WTC11 (cell line): ENCODE results near the gene BNC2. TPM values are rescaled to one million over a fixed set of nuclear protein-coding genes. Genes with fewer than 3 reads are reported as not detected.

Experiments used
- ATAC-seq: fragments of 200-7000 bp; cut with Tn5 transposase; 2 replicates; pipeline ENCODE4 v1.10.0; 2021; ENCODE audit warnings: mild to moderate bottlenecking, moderate library complexity
- CTCF ChIA-PET: fragments of 300-600 bp; sonication (Branson Sonifier 250); formaldehyde crosslinking; loops from one replicate; lab custom pipeline; 2021; ENCODE audit warnings: antibody characterized with exemption; lab: Charles Lee
- POLR2A ChIA-PET: fragments of 350-600 bp; sonication (Branson Sonifier 250); formaldehyde crosslinking; loops from one replicate; lab custom pipeline; 2021; ENCODE audit warnings: antibody characterized with exemption; lab: Charles Lee
- DNase-seq: peaks from one replicate; pipeline ENCODE4 v3.0.0; 2021; ENCODE audit warnings: low spot score
- H3K27ac Mint-ChIP-seq: 2 replicates; pipeline ENCODE4 v1.8.0; 2021; ENCODE audit warnings: mixed read lengths
- H3K27me3 Mint-ChIP-seq: 2 replicates; pipeline ENCODE4 v1.8.0; 2021; ENCODE audit warnings: low read depth, mild to moderate bottlenecking, moderate library complexity, mixed read lengths
- H3K36me3 Mint-ChIP-seq: 2 replicates; pipeline ENCODE4 v1.8.0; 2021; ENCODE audit warnings: mixed read lengths
- H3K4me1 Mint-ChIP-seq: 2 replicates; pipeline ENCODE4 v1.8.0; 2022; ENCODE audit warnings: mixed read lengths
- H3K4me3 Mint-ChIP-seq: 2 replicates; pipeline ENCODE4 v1.8.0; 2021; ENCODE audit warnings: mild to moderate bottlenecking, moderate library complexity, mixed read lengths
- H3K9me3 Mint-ChIP-seq: 2 replicates; pipeline ENCODE4 v1.8.0; 2021; ENCODE audit warnings: mixed read lengths
- ELF4 ChIP-seq: sonication (generic); formaldehyde crosslinking; IDR thresholded peaks from 2 replicates; pipeline ENCODE4 v1.8.1; 2022; ENCODE audit warnings: low read depth, mild to moderate bottlenecking, moderate library complexity, missing genetic modification reagents
- ESRRA ChIP-seq: sonication (generic); formaldehyde crosslinking; IDR thresholded peaks from 2 replicates; pipeline ENCODE4 v1.8.1; 2022; ENCODE audit warnings: mild to moderate bottlenecking, missing genetic modification reagents, borderline replicate concordance
- FOXK1 ChIP-seq: sonication (generic); formaldehyde crosslinking; IDR thresholded peaks from 2 replicates; pipeline ENCODE4 v1.8.0; 2022; ENCODE audit warnings: mild to moderate bottlenecking, moderate library complexity, missing genetic modification reagents
- FOXP4 ChIP-seq: sonication (generic); formaldehyde crosslinking; IDR thresholded peaks from 2 replicates; pipeline ENCODE4 v1.8.0; 2022; ENCODE audit warnings: mild to moderate bottlenecking, missing genetic modification reagents
- GRHL2 ChIP-seq: fragments of 250-450 bp; sonication (Bioruptor Pico); IDR thresholded peaks from 2 replicates; pipeline ENCODE4 v1.8.0; 2022; ENCODE audit warnings: mild to moderate bottlenecking, moderate library complexity; ENCODE audit not compliant: insufficient replicate concordance, severe bottlenecking
- GTF2I ChIP-seq: fragments of 250-450 bp; sonication (Bioruptor Pico); conservative IDR thresholded peaks from 2 replicates; pipeline ENCODE4 v1.4.0; 2021; ENCODE audit warnings: mild to moderate bottlenecking
- HMGA2 ChIP-seq: fragments of 250-450 bp; sonication (Bioruptor Pico); IDR thresholded peaks from 2 replicates; pipeline ENCODE4 v1.4.0; 2021; ENCODE audit warnings: mild to moderate bottlenecking, moderate library complexity
- MLX ChIP-seq: sonication (generic); formaldehyde crosslinking; IDR thresholded peaks from 2 replicates; pipeline ENCODE4 v1.8.1; 2023; ENCODE audit warnings: mild to moderate bottlenecking, missing genetic modification reagents, moderate library complexity
- MYBL2 ChIP-seq: sonication (generic); formaldehyde crosslinking; IDR thresholded peaks from 2 replicates; pipeline ENCODE4 v1.8.1; 2023; ENCODE audit warnings: mild to moderate bottlenecking, moderate library complexity, missing genetic modification reagents
- NR2C2 ChIP-seq: sonication (generic); formaldehyde crosslinking; IDR thresholded peaks from 2 replicates; pipeline ENCODE4 v1.8.0; 2022; ENCODE audit warnings: mild to moderate bottlenecking, missing genetic modification reagents
- OVOL2 ChIP-seq: fragments of 250-450 bp; sonication (Bioruptor Pico); IDR thresholded peaks from 2 replicates; pipeline ENCODE4 v1.9.0; 2021; ENCODE audit warnings: mild to moderate bottlenecking, borderline replicate concordance
- PRRX2 ChIP-seq: fragments of 250-450 bp; sonication (Bioruptor Pico); IDR thresholded peaks from 2 replicates; pipeline ENCODE4 v1.8.0; 2021; ENCODE audit warnings: mild to moderate bottlenecking
- SMAD3 ChIP-seq: sonication (generic); formaldehyde crosslinking; IDR thresholded peaks from 2 replicates; pipeline ENCODE4 v1.8.0; 2022; ENCODE audit warnings: missing genetic modification reagents, mild to moderate bottlenecking, borderline replicate concordance
- STAT6 ChIP-seq: sonication (generic); formaldehyde crosslinking; conservative IDR thresholded peaks from 2 replicates; pipeline ENCODE4 v1.8.1; 2023; ENCODE audit warnings: mild to moderate bottlenecking, low read depth, missing genetic modification reagents, moderate library complexity
- TCF7 ChIP-seq: sonication (generic); formaldehyde crosslinking; IDR thresholded peaks from 2 replicates; pipeline ENCODE4 v1.8.0; 2022; ENCODE audit warnings: mild to moderate bottlenecking, low read depth, missing genetic modification reagents, moderate library complexity
- TEAD1 ChIP-seq: sonication (generic); formaldehyde crosslinking; IDR thresholded peaks from 2 replicates; pipeline ENCODE4 v1.8.0; 2022; ENCODE audit warnings: mild to moderate bottlenecking, missing genetic modification reagents
- TEAD4 ChIP-seq: sonication (generic); formaldehyde crosslinking; IDR thresholded peaks from 2 replicates; pipeline ENCODE4 v1.8.0; 2022; ENCODE audit warnings: mild to moderate bottlenecking, missing genetic modification reagents
- USF2 ChIP-seq: sonication (generic); formaldehyde crosslinking; IDR thresholded peaks from 2 replicates; pipeline ENCODE4 v1.8.1; 2023; ENCODE audit warnings: mild to moderate bottlenecking, missing genetic modification reagents, moderate library complexity
- ZBTB21 ChIP-seq: sonication (generic); formaldehyde crosslinking; IDR thresholded peaks from 2 replicates; pipeline ENCODE4 v1.8.1; 2023; ENCODE audit warnings: mild to moderate bottlenecking, missing genetic modification reagents, borderline replicate concordance
- ZNF121 ChIP-seq: sonication (generic); formaldehyde crosslinking; IDR thresholded peaks from 2 replicates; pipeline ENCODE4 v1.8.0; 2023; ENCODE audit warnings: missing genetic modification reagents
- ZNF281 ChIP-seq: sonication (generic); formaldehyde crosslinking; IDR thresholded peaks from 2 replicates; pipeline ENCODE4 v1.8.0; 2023; ENCODE audit warnings: mild to moderate bottlenecking, missing genetic modification reagents
- ZNF317 ChIP-seq: sonication (generic); formaldehyde crosslinking; IDR thresholded peaks from 2 replicates; pipeline ENCODE4 v1.8.1; 2023; ENCODE audit warnings: low read depth, mild to moderate bottlenecking, moderate library complexity, missing genetic modification reagents, borderline replicate concordance
- ZNF396 ChIP-seq: fragments of 250-450 bp; sonication (Bioruptor Pico); IDR thresholded peaks from 2 replicates; pipeline ENCODE4 v1.8.0; 2021; ENCODE audit warnings: mild to moderate bottlenecking, moderate library complexity, borderline replicate concordance
- ZNF416 ChIP-seq: fragments of 250-450 bp; sonication (Bioruptor Pico); IDR thresholded peaks from 2 replicates; pipeline ENCODE4 v1.9.0; 2021; ENCODE audit warnings: mild to moderate bottlenecking, inconsistent platforms
- ZNF423 ChIP-seq: fragments of 250-450 bp; sonication (Bioruptor Pico); IDR thresholded peaks from 2 replicates; pipeline ENCODE4 v2.1.2; 2022; ENCODE audit warnings: mild to moderate bottlenecking, moderate library complexity
- total RNA-seq: library from RNA; stranded (reverse); gene quantifications from 3 replicates; pipeline ENCODE4 v1.2.3, GENCODE V29; 2021

Gene BNC2
- total RNA-seq, 1 experiment from 2014 or later: 33.3 TPM

GRCh38 chr9:16485575-16486321, 384.7 kb downstream of the BNC2 start:
- peaks cover 7% of the 10 kb centered on the region for H3K27me3 Mint-ChIP-seq
- peaks cover 65% of the 10 kb centered on the region for H3K4me1 Mint-ChIP-seq
- DNase-seq (peak; percentile 71), ATAC-seq (peak; percentile 93)
- no peak for TF ChIP-seq ZNF317 (CRISPR knock-in tag)
- peak; percentile 93; the same call in 1 of the 2 replicates for TF ChIP-seq ZNF121
- TF ChIP-seq SMAD3 (CRISPR knock-in tag): no peak; the same call in 1 of the 2 replicates
- peak; percentile 66; the same call in 1 of the 2 replicates for TF ChIP-seq FOXP4 (CRISPR knock-in tag)
- no peak for TF ChIP-seq MLX (CRISPR knock-in tag)
- no peak for TF ChIP-seq HMGA2 (CRISPR knock-in tag)
- TF ChIP-seq MYBL2 (CRISPR knock-in tag): 0 out of 2 replicates have a peak, but pooled peaks have one; percentile 24
- no peak for TF ChIP-seq ELF4 (CRISPR knock-in tag)
- TF ChIP-seq FOXK1 (CRISPR knock-in tag): peak; percentile 49; the same call in 1 of the 2 replicates
- TF ChIP-seq OVOL2: no peak
- peak; percentile 52 for TF ChIP-seq ZNF423 (CRISPR knock-in tag)
- TF ChIP-seq USF2 (CRISPR knock-in tag): peak; percentile 21; the same call in 1 of the 2 replicates
- no peak for TF ChIP-seq ZNF416
- peak; percentile 87; the same call in 1 of the 2 replicates for TF ChIP-seq TEAD1 (CRISPR knock-in tag)
- no peak for TF ChIP-seq ZNF281 (CRISPR knock-in tag)
- TF ChIP-seq ZNF396: no peak
- TF ChIP-seq GTF2I (CRISPR knock-in tag): 0 out of 2 replicates have a peak, but pooled peaks have one; percentile 56
- H3K9me3 Mint-ChIP-seq: 0 out of 2 replicates have a peak, but pooled peaks cover 3% of the 10 kb centered on the region
- H3K36me3 Mint-ChIP-seq: peaks cover 5% of the 10 kb centered on the region
- CTCF ChIA-PET: no interaction called here
- H3K27ac Mint-ChIP-seq: peak overlapping the region; percentile 94
- H3K4me3 Mint-ChIP-seq: peak overlapping the region; percentile 9
- POLR2A ChIA-PET: no interaction called here

- DNase-seq (no peak), ATAC-seq (no peak)
- Mint-ChIP-seq H3K36me3 (peaks cover 5% of the 10 kb centered on the region), H3K27ac (no peak overlapping the region), H3K4me3 (no peak overlapping the region), H3K4me1 (peaks cover 61% of the 10 kb centered on the region), H3K9me3 (peaks cover 3% of the 10 kb centered on the region; the same call in 1 of the 2 replicates), H3K27me3 (peaks cover 7% of the 10 kb centered on the region)
- ChIA-PET CTCF (no interaction called here), POLR2A (interaction anchor here (0.6 kb wide), 1 partner anchor 253 kb away, joined by 3 read pairs; no protein-coding TSS in a partner anchor)
- TF ChIP-seq STAT6 (CRISPR knock-in tag) (no peak), ZBTB21 (no peak), PRRX2 (no peak), TEAD4 (CRISPR knock-in tag) (no peak), TCF7 (CRISPR knock-in tag) (no peak), NR2C2 (CRISPR knock-in tag) (no peak), ESRRA (no peak), GRHL2 (CRISPR knock-in tag) (no peak)
Measured at GRCh38 chr9:16485160-16485559, 385.3 kb downstream of the BNC2 start.
